OCI-LY7 (cell line): ENCODE data around the gene EYA2.

Experiments used
- CTCF ChIP-seq: fragments of 200-600 bp; sonication (generic); conservative IDR thresholded peaks from 2 replicates; pipeline ENCODE4 v1.5.1; 2014; ENCODE audit warnings: mild to moderate bottlenecking, antibody characterized with exemption, low read length, moderate library complexity, mixed read lengths
- EZH2phosphoT487 ChIP-seq: fragments of 200-600 bp; sonication (generic); IDR thresholded peaks from 2 replicates; pipeline ENCODE4 v1.6.1; 2018; ENCODE audit warnings: low read depth, borderline replicate concordance, mild to moderate bottlenecking, mixed run types, antibody characterized with exemption, low read length, moderate library complexity, mixed read lengths

GRCh38 chr20:46964618-46965455 lies 70.2 kb downstream of the EYA2 start:
- no peak for TF ChIP-seq CTCF
- no peak for TF ChIP-seq EZH2phosphoT487
